Stimulated activated CD4-positive, alpha-beta T cell treated with anti-CD3 and anti-CD28 coated beads, Interleukin-4, amount 100 ng/mL, for 1 hour (primary cell): ENCODE results near the gene SMIM36.
"Not testable (repeated sequence)": the region's sequence is repeated elsewhere in the genome, so short reads cannot be mapped to it uniquely, and the experiment has no call there.

Source experiments
- DNase-seq: peaks from one replicate; pipeline ENCODE4 v3.0.0-alpha.2; 2020

The SMIM36 gene

GRCh38 chr17:55501626-55502025 lies 9.6 kb downstream of the SMIM36 start:
- not testable (repeated sequence) for DNase-seq

DNA sequence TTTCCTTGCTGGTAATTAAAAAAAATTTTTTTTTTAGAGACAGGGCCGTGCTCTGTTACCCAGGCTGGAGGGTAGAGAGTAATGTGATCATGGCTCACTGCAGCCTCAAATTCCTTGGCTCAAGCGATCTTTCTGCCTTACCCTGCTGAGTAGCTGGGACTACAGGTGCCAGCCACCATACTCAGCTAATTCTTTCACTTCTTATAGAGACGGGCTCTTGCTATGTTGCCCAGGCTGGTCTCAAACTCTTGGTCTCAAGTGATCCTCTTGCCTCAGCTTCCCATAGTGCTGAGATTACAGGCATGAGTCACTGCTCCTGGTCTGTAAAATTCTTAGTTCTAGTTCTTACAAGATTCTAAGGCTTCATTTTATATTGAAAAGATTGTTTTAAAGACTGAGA lies 11.1 kb downstream of the SMIM36 start:
- no peak for DNase-seq

GRCh38 chr17:55496094-55496881 lies 15.0 kb downstream of the SMIM36 start:
- DNase-seq, result no peak

GRCh38 chr17:55495239-55495638 lies 16.0 kb downstream of the SMIM36 start:
- no peak for DNase-seq

DNA sequence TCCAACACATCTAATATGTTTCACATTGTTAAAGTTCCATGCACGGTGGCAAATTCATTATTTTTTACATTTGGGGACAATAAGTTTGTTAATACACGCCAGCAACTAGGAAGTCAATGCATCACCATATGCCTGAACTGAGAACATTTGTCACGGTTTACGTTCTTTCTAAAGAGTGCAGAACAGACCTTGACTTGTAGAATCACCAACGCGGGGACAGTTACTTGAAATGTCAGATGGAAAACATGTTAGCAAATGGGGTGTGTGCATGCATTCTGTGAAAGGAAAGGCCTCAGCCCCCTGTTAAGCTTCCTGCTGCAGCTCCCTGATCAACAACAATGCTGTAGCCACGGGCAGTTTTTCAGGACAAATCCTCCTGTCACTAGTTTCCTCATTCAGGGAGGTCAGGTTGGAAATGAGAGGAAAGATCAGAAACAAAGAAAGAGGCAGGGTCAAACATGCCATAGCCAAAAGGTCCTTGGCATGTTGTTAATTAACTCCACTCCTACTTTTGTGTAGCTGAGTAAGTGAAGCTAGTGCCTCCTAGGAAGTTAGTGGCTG lies 18.4 kb downstream of the SMIM36 start:
- DNase-seq, result no peak

DNA sequence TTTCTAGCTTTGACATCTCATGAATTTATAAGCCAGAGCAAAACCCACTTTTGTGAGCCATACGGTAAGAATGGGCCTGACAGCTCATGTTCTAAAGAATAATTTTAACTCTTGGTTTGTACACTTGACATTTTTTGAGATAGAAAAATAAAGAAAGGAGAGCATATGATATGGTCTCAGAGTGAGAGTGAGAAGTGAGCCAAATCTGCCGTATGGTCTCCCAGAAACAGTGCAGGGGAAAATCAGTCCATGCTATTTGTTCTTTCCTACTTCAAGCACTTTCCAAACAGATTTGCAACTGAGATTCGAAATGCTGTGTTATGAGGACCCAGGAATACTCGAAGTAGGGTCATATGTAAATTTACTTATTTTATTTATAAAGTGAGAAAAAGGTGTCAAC lies 20.9 kb downstream of the SMIM36 start:
- DNase-seq, result no peak

- DNase-seq, result no peak
These were observed 23.4 kb downstream of the SMIM36 start for GRCh38 chr17:55487695-55488432.

GRCh38 chr17:55484575-55484974 lies 26.7 kb downstream of the SMIM36 start:
- no peak for DNase-seq

GRCh38 chr17:55482591-55483389 lies 28.5 kb downstream of the SMIM36 start:
- no peak for DNase-seq

DNA sequence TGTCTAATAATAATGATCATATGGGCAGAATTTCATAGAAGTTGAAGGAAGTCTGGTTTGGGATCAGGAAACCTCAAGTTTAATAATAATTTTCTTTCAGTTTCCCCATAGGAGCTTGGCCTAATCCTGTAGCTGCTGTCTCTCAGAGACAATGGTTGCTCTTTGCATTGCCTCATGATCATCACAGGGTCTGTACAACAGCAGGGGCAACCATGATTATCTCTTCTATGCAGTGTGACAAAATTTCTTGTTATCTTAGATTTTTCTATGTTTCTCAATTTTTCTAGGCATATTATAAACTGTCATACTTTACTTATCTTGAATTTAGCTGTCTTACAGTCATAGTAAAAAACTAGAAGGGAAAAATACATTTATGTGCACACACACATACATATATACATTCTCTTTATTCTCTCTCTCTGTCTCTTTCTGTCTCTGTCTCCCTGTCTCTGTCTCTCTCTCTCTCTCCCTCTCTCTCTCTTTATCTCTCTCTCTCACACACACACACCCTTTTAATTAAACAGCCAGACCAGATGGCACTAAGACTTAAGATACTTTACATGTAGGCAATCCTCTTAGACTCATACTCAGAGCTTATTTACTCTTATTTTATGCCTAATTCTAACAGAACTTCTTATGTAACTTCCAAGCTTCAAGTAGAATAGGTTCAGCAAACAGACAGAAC lies 30.5 kb downstream of the SMIM36 start:
- no peak for DNase-seq

DNA sequence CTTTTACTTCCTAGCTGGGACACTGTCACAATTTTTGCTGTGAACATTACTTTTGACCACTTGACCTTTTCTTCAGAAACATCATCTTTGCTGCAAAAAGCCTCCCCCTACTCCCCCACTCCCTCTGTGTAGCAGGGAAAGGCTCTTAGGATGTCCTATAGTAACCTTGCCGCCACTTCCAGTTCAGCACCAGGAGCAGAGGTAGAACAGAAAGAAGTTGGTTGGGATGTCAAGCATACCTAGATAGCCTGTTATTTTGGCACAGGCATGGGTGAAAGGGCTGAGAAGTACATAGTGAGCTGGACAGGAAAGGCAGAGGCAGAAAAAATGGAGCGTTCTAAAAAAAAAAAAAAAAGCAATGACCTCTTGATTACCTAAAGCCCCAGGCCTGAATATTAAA lies 31.3 kb downstream of the SMIM36 start:
- DNase-seq, result no peak

- DNase-seq, result no peak
These were observed 32.3 kb downstream of the SMIM36 start for GRCh38 chr17:55478971-55479370.

DNA sequence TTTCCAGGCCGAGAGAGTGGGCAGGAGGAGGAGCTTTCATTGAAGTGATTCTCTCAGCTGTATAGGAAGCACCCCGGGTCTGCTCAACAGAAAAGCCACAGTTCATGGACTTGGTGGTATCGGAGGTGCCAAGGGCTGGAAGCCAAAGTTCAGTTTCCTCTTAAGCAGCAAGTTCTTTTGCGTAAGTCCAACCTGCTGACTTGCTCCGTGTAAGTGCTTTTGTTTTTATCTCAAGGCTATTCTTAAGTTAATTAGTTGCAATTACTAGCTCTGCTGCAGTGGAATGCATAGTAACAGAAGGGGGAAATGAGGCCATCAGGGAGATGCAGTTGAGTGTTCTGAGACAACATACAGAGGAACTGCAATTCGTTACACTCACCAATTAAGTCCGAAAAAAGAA lies 44.6 kb downstream of the SMIM36 start:
- no peak for DNase-seq

GRCh38 chr17:55465771-55466170 lies 45.5 kb downstream of the SMIM36 start:
- not testable (repeated sequence) for DNase-seq

DNA sequence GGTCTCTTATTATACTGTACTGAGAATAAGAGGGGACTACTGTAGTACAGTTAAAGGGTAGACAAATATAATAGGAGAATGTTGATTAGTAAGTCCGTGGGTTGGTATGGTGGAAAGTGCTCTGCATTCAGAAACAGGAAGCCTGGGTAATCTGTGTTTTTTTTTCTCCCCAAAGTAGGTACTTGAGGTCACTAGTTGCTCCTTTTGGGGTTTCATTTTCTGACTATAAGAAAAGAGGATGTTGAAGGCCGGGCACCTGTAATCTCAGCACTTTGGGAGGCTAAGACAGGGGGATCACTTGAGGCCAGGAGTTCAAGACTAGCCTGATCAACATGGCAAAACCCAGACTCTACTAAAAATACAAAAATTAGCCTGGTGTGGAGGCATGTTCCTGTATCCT lies 47.7 kb downstream of the SMIM36 start:
- no peak for DNase-seq

GRCh38 chr17:55462711-55463110 lies 48.5 kb downstream of the SMIM36 start:
- no peak for DNase-seq

GRCh38 chr17:55462234-55462633 lies 49.0 kb downstream of the SMIM36 start:
- no peak for DNase-seq

DNA sequence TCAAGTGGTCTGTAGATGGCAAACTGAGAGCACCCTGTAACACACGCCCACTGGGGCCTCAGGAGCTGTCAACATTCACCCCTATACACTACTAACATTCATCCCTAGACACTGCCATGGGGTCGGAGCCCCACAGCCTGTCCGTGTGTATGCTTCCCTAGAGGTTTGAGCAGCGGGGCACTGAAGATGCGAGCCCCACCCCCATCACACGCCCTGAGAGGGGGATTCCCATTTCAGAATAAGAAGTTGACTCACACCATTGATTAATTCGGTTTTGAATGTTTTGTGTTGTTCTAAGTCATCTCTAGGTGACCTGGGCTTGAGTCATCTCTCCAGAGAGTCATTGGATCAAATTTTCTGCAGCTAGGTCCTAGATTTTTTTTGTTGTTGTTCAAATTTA lies 52.3 kb downstream of the SMIM36 start:
- DNase-seq, result peak; percentile 60

- no peak for DNase-seq
These were observed 52.9 kb downstream of the SMIM36 start for GRCh38 chr17:55458287-55458900.

DNA sequence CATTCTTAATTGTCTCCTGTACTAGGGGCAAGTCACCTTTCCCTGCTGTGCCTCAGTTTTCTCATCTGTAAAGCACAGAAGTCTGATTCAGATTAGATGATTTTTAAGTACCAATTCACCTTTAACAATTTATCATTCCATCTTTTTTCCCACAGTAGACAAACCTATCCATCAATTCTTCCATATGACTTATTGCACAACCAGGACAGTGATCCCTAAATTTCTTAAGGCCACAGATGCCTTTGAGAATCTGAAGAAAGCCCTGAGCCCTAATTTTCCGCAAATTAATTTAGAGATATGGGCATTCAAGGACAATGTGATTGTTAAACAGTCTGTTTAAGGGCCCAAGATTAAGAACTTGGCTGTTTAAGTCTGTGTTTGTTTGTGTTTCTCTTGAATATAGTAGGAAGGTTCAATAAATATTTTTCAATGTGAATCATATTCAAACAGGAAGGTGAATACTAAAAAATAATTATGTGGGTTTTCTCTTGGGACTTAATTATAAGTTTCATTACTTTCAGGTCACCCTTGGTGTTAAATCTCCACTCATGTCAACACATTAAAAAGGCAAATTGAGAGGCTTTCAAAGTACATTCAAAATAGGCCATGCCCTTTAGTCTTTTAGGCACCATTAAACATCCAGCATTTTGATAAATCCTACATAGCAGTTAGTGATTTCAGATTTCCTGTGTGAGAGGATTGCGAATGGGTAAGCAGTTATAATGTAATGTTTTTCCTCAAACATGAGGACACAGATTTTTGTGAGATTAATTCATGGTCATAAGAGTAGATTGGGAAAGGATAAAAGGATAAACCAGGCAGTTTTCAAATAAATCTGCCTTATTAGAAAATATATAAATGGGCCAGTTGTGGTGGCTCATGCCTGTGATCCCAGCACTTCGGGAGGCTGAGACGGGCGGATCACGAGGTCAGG lies 54.7 kb downstream of the SMIM36 start:
- DNase-seq, result no peak

- no peak for DNase-seq
These were observed 56.3 kb downstream of the SMIM36 start for GRCh38 chr17:55454906-55455474.
